SJSA1 (cell line): ENCODE results near the gene CALCR. TPM values are rescaled to one million over a fixed set of nuclear protein-coding genes. Genes with fewer than 3 reads are reported as not detected.
A peak's percentile ranks its signal among the peaks of the same experiment; 100 is the strongest.

Experiments used
- DNase-seq, 2 experiments: peaks; one replicate each; pipeline ENCODE4 v3.0.0-alpha.2; 2015 to 2020; ENCODE audit warnings: low spot score in 2 of 2, low read depth in 1 of 2
- H3K27ac ChIP-seq: fragments of 250-450 bp; sonication (Bioruptor Pico); 2 replicates; pipeline ENCODE4 v1.5.1; 2020; ENCODE audit warnings: mild to moderate bottlenecking, moderate library complexity
- H3K27me3 ChIP-seq: fragments of 250-450 bp; sonication (Bioruptor Pico); replicated peaks from 2 replicates; pipeline ENCODE4 v1.5.1; 2020; ENCODE audit warnings: mild to moderate bottlenecking, moderate library complexity
- H3K36me3 ChIP-seq: fragments of 250-450 bp; sonication (Bioruptor Pico); 2 replicates; pipeline ENCODE4 v1.5.1; 2020; ENCODE audit warnings: mild to moderate bottlenecking
- H3K4me1 ChIP-seq: fragments of 250-450 bp; sonication (Bioruptor Pico); replicated peaks from 2 replicates; pipeline ENCODE4 v1.6.1; 2021; ENCODE audit warnings: mild to moderate bottlenecking
- H3K4me3 ChIP-seq: fragments of 250-450 bp; sonication (Bioruptor Pico); 2 replicates; pipeline ENCODE4 v1.5.1; 2020; ENCODE audit warnings: mild to moderate bottlenecking
- H3K9me3 ChIP-seq: fragments of 250-450 bp; sonication (Bioruptor Pico); replicated peaks from 2 replicates; pipeline ENCODE4 v1.5.1; 2020; ENCODE audit warnings: mild to moderate bottlenecking
- total RNA-seq: library from RNA; depleted of rRNA; stranded (reverse); fragments of >200 nt; shearing (Covaris generic); gene quantifications from 2 replicates; pipeline ENCODE4 v1.2.3, GENCODE V29; 2014

CALCR gene
- total RNA-seq, 1 experiment from 2014 or later = not detected

- Histone ChIP-seq H3K9me3 (no peaks in the 10 kb centered on the region), H3K27me3 (peaks cover 47% of the 10 kb centered on the region), H3K27ac (no peak overlapping the region), H3K4me1 (no peaks in the 10 kb centered on the region), H3K4me3 (no peak overlapping the region), H3K36me3 (no peaks in the 10 kb centered on the region)
- DNase-seq = no peak
These were observed 4.2 kb upstream of the CALCR start for GRCh38 chr7:93578762-93579161.

GRCh38 chr7:93575555-93576399, 1.3 kb upstream of the CALCR start:
- no peak for DNase-seq
- no peaks in the 10 kb centered on the region for H3K9me3 ChIP-seq
- H3K4me3 ChIP-seq = no peak overlapping the region
- H3K27ac ChIP-seq = no peak overlapping the region
- H3K36me3 ChIP-seq = no peaks in the 10 kb centered on the region
- no peaks in the 10 kb centered on the region for H3K4me1 ChIP-seq
- H3K27me3 ChIP-seq = peaks cover 64% of the 10 kb centered on the region

- Histone ChIP-seq H3K27me3 (peaks cover 54% of the 10 kb centered on the region), H3K27ac (no peak overlapping the region), H3K4me1 (no peaks in the 10 kb centered on the region), H3K4me3 (no peak overlapping the region), H3K36me3 (no peaks in the 10 kb centered on the region), H3K9me3 (no peaks in the 10 kb centered on the region)
- no peak for DNase-seq
These were observed 267 bp downstream of the CALCR start for GRCh38 chr7:93574269-93574645.

- H3K27ac ChIP-seq = no peak overlapping the region
- H3K4me3 ChIP-seq = no peak overlapping the region
- no peaks in the 10 kb centered on the region for H3K4me1 ChIP-seq
- no peaks in the 10 kb centered on the region for H3K36me3 ChIP-seq
- peaks cover 26% of the 10 kb centered on the region for H3K27me3 ChIP-seq
- no peaks in the 10 kb centered on the region for H3K9me3 ChIP-seq
- DNase-seq = no peak
These were observed 5.3 kb downstream of the CALCR start for GRCh38 chr7:93569189-93569588.

- Histone ChIP-seq H3K9me3 (no peaks in the 10 kb centered on the region), H3K27me3 (peaks cover 13% of the 10 kb centered on the region; the same call in 1 of the 2 replicates), H3K4me1 (no peaks in the 10 kb centered on the region), H3K36me3 (no peaks in the 10 kb centered on the region), H3K4me3 (no peak overlapping the region), H3K27ac (no peak overlapping the region)
- no peak for DNase-seq
These were observed 7.6 kb downstream of the CALCR start for GRCh38 chr7:93566876-93567275.

GRCh38 chr7:93563584-93563983, 10.9 kb downstream of the CALCR start:
- Histone ChIP-seq H3K27me3 (peaks cover 18% of the 10 kb centered on the region), H3K4me1 (no peaks in the 10 kb centered on the region), H3K9me3 (no peaks in the 10 kb centered on the region), H3K27ac (no peak overlapping the region), H3K4me3 (no peak overlapping the region), H3K36me3 (no peaks in the 10 kb centered on the region)
- DNase-seq = no peak

- Histone ChIP-seq H3K4me1 (no peaks in the 10 kb centered on the region), H3K9me3 (no peaks in the 10 kb centered on the region), H3K27me3 (peaks cover 18% of the 10 kb centered on the region), H3K36me3 (no peaks in the 10 kb centered on the region), H3K4me3 (no peak overlapping the region), H3K27ac (no peak overlapping the region)
- no peak for DNase-seq
These were observed 11.6 kb downstream of the CALCR start for GRCh38 chr7:93562936-93563335.

GRCh38 chr7:93562106-93562505, 12.4 kb downstream of the CALCR start:
- no peaks in the 10 kb centered on the region for H3K9me3 ChIP-seq
- no peak overlapping the region for H3K27ac ChIP-seq
- no peaks in the 10 kb centered on the region for H3K4me1 ChIP-seq
- H3K27me3 ChIP-seq = peaks cover 17% of the 10 kb centered on the region
- no peak for DNase-seq
- no peak overlapping the region for H3K4me3 ChIP-seq
- H3K36me3 ChIP-seq = no peaks in the 10 kb centered on the region

- H3K4me1 ChIP-seq = no peaks in the 10 kb centered on the region
- H3K4me3 ChIP-seq = no peak overlapping the region
- no peak overlapping the region for H3K27ac ChIP-seq
- DNase-seq = no peak
- H3K36me3 ChIP-seq = no peaks in the 10 kb centered on the region
- H3K9me3 ChIP-seq = no peaks in the 10 kb centered on the region
- H3K27me3 ChIP-seq = peaks cover 13% of the 10 kb centered on the region
These were observed 14.7 kb downstream of the CALCR start for GRCh38 chr7:93559639-93560491.

- no peaks in the 10 kb centered on the region for H3K36me3 ChIP-seq
- peaks cover 12% of the 10 kb centered on the region for H3K27me3 ChIP-seq
- H3K4me3 ChIP-seq = no peak overlapping the region
- DNase-seq = no peak
- H3K9me3 ChIP-seq = no peaks in the 10 kb centered on the region
- H3K27ac ChIP-seq = no peak overlapping the region
- H3K4me1 ChIP-seq = no peaks in the 10 kb centered on the region
These were observed 15.6 kb downstream of the CALCR start for GRCh38 chr7:93558705-93559614.

GRCh38 chr7:93551931-93552330, 22.6 kb downstream of the CALCR start:
- no peak for DNase-seq
- no peak overlapping the region for H3K4me3 ChIP-seq
- no peak overlapping the region for H3K27ac ChIP-seq
- H3K4me1 ChIP-seq = no peaks in the 10 kb centered on the region
- H3K36me3 ChIP-seq = no peaks in the 10 kb centered on the region
- H3K27me3 ChIP-seq = no peaks in the 10 kb centered on the region; the same call in 1 of the 2 replicates
- no peaks in the 10 kb centered on the region for H3K9me3 ChIP-seq

- DNase-seq = peak in 1 of 2 experiments; percentile 21
- no peak overlapping the region for H3K4me3 ChIP-seq
- H3K27ac ChIP-seq = no peak overlapping the region
- H3K9me3 ChIP-seq = no peaks in the 10 kb centered on the region
- no peaks in the 10 kb centered on the region; the same call in 1 of the 2 replicates for H3K27me3 ChIP-seq
- H3K36me3 ChIP-seq = no peaks in the 10 kb centered on the region
- H3K4me1 ChIP-seq = no peaks in the 10 kb centered on the region
These were observed 23.2 kb downstream of the CALCR start for GRCh38 chr7:93551063-93551895.

GRCh38 chr7:93547716-93548115, 26.8 kb downstream of the CALCR start:
- no peak for DNase-seq
- Histone ChIP-seq H3K4me3 (no peak overlapping the region), H3K36me3 (no peaks in the 10 kb centered on the region), H3K9me3 (no peaks in the 10 kb centered on the region), H3K27me3 (peaks cover 6% of the 10 kb centered on the region), H3K27ac (no peak overlapping the region), H3K4me1 (no peaks in the 10 kb centered on the region)
